Spleen (tissue), 7 donors: ENCODE measurements around the gene HIF3A.

Experiments
- POLR2A ChIP-seq, 3 donors: fragments of 450-650 bp; IDR thresholded peaks; one replicate each; pipeline ENCODE4 v1.5.1; 2017; ENCODE audit warnings: antibody characterized with exemption in 3 of 3, mild to moderate bottlenecking in 1 of 3
- POLR2AphosphoS5 ChIP-seq, 3 donors: sonication (generic); formaldehyde crosslinking; IDR thresholded peaks; one replicate each; pipeline ENCODE4 v1.5.1; 2017; ENCODE audit warnings: antibody characterized with exemption in 3 of 3
- TF ChIP-seq, protein P1 (sequence below), 11 experiments: fragments of 200-600 bp in 7 of 11; fragments of 450-650 bp in 4 of 11; sonication (generic) in 4 of 11; IDR thresholded peaks in 8 of 11; conservative IDR thresholded peaks in 3 of 11; 1 replicate in 7 of 11; 2 replicates in 4 of 11; pipeline versions ENCODE4 v1.4.0 to v1.8.0; 2016 to 2021; ENCODE audit warnings: antibody characterized with exemption in 11 of 11, inconsistent platforms in 4 of 11, mild to moderate bottlenecking in 1 of 11
- donor health status: DM: no; HTN: no; CAD: no; lungs with moderate emphysema.
- donor health status: DM: no; HTN: no; CAD: no.
- donor health status: DM: no; HTN: no; CAD: no.

DNA sequence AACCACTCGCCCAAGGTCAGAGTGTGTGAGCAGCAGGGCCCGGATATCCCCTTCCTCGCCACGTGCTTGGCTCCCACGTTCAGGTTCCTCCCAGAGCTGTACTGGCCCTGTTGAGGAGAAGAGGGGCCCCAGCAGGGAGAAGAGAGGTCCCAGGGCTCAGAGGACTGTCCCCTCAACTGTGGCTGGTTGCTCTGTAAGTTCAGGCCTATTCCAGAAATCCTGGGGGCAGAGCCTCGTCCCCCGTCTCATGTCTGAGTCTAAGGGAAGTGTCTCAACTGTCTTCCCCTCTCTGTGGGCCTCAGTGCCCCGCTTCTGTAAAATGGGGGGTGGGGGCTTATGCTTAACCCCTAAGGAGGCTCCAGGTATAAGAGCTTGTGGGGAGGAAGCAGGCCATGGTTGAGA lies 53.9 kb downstream of the HIF3A start:
- TF ChIP-seq, protein P1, sequence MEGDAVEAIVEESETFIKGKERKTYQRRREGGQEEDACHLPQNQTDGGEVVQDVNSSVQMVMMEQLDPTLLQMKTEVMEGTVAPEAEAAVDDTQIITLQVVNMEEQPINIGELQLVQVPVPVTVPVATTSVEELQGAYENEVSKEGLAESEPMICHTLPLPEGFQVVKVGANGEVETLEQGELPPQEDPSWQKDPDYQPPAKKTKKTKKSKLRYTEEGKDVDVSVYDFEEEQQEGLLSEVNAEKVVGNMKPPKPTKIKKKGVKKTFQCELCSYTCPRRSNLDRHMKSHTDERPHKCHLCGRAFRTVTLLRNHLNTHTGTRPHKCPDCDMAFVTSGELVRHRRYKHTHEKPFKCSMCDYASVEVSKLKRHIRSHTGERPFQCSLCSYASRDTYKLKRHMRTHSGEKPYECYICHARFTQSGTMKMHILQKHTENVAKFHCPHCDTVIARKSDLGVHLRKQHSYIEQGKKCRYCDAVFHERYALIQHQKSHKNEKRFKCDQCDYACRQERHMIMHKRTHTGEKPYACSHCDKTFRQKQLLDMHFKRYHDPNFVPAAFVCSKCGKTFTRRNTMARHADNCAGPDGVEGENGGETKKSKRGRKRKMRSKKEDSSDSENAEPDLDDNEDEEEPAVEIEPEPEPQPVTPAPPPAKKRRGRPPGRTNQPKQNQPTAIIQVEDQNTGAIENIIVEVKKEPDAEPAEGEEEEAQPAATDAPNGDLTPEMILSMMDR (IDR thresholded peaks at IDR 0.05 in 8 of 11, conservative IDR thresholded peaks at IDR 0.05 in 3 of 11), result no peak
- TF ChIP-seq POLR2A (IDR thresholded peaks at IDR 0.05), result no peak
- TF ChIP-seq POLR2AphosphoS5 (IDR thresholded peaks at IDR 0.05), result peak; percentile 34 to 79 (median 77)
